Measurements from ENCODE around the gene GPR107.

- TF ChIP-seq POLR2A (IDR thresholded peaks at IDR 0.05) (no peak), CTCF (IDR thresholded peaks at IDR 0.05) (no peak)
Observed at GRCh38 chr9:130017076-130017475, 36.6 kb upstream of the GPR107 start.

Data from stomach (tissue), 4 donors.